HG03521 (cell line): ENCODE results near the gene TCFL5.

Source experiments
- ATAC-seq: cut with Tn5 transposase; IDR thresholded peaks from one replicate; pipeline ENCODE4 v1.9.1; 2021; ENCODE audit warnings: mild to moderate bottlenecking, moderate library complexity; ENCODE audit not compliant: unreplicated experiment

TCFL5 gene

DNA sequence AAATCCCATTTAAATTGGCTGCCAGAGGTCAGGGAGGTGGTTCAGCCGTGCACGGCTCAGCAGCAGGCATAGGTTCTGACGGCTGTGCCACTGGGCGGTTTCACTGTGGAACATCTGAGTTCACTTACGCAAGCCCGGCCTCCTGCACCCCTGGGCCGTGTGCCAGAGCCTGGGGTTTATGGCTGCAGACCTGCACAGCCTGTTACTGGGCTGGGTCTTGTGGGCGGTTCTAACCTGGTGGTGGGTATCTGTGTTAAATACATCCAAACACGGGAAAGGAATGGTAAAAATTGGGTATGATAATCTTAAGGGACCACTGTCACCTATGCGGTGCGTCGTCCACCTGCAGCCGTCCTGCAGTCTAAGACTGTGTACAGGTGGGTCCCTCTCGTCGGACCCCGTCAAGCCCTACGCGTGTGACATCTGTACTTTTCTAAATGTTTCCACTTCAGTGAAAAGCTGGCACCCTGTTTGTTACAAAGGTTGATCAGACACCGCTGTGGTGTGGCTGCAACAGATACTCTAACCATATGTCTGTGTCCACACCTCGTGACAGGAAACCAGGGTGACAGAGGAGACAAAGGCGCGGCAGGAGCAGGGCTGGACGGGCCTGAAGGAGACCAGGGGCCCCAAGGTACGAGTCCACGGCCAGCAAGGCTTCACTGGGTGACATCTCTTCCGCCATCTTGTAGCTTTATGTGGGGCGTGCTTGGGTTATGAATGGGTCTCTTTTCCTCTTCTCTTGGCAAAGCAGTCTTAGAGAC, 23.3 kb downstream of the TCFL5 start:
- no peak for ATAC-seq

DNA sequence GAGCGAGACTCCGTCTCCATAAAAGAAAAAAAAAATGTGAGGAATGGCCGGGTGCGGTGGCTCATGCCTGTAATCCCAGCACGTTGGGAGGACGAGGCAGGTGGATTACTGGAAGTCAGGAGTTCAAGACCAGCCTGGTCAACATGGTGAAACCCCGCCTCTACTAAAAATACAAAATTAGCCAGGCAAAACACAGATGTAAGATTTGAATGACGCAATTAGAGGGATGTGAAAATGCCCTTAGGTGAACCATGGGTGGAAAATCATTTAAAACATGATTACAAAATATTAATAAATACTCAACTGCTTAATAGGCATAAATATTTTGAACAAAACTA, 23.9 kb downstream of the TCFL5 start:
- ATAC-seq: no peak

DNA sequence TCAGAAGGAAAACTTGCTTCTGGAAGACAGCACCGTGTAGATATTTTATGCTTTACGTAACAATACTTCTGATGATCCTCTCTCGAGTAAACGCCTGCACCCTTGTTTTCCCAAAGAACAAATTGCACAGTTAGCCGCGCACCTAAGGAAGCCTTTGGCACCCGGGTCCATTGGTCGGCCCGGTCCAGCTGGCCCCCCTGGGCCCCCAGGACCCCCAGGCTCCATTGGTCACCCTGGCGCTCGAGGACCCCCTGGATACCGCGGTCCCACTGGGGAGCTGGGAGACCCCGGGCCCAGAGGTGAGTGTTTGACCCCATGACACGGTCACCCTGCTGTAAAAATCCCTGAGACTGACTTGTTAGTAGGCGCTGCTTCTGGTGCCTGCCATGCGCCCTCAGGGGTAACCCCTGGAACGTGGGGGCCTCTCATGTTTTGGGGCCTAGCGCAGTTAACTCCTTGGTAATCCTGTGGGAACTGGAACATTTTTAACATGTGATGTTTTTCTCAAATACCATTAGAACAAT, 24.6 kb downstream of the TCFL5 start:
- no peak for ATAC-seq

DNA sequence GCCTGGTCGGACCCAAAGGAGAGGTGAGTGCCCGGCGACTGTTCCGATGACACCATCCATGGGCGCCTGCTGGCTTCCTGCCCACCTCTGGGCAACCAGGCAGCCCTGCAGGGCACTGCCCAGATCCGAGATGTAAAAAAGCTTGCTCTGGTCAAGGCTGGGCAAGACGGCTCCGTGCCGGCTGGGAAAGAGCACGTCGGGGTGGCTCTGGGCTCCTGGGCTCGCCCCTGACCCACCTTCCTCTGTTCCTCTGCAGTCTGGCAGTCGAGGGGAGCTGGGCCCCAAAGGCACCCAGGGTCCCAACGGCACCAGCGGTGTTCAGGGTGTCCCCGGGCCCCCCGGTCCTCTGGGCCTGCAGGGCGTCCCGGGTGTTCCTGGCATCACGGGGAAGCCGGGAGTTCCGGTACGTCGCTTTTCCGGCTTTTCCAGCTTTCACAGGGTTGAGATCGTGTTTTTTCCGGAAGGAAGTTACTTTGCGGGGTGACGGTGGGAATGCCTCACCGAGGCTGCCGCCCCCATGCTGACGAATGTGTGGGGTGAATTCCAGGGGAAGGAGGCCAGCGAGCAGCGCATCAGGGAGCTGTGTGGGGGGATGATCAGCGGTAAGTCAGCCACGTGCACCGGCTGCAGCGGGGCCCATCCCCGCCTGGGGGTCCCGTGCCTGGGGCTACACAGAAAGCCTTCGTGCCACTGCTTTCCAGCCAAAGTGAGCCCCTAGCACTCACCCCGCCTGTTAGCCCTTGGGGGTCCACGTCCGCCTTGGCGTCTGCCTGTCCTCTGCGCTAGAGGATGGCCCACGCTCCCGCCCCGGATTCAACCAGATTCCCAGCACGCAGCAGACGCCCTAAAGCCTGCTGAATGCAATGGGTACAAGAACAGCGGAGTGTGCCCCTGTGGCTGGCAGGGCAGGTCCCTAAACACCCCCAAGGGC, 25.4 kb downstream of the TCFL5 start:
- ATAC-seq: no peak

DNA sequence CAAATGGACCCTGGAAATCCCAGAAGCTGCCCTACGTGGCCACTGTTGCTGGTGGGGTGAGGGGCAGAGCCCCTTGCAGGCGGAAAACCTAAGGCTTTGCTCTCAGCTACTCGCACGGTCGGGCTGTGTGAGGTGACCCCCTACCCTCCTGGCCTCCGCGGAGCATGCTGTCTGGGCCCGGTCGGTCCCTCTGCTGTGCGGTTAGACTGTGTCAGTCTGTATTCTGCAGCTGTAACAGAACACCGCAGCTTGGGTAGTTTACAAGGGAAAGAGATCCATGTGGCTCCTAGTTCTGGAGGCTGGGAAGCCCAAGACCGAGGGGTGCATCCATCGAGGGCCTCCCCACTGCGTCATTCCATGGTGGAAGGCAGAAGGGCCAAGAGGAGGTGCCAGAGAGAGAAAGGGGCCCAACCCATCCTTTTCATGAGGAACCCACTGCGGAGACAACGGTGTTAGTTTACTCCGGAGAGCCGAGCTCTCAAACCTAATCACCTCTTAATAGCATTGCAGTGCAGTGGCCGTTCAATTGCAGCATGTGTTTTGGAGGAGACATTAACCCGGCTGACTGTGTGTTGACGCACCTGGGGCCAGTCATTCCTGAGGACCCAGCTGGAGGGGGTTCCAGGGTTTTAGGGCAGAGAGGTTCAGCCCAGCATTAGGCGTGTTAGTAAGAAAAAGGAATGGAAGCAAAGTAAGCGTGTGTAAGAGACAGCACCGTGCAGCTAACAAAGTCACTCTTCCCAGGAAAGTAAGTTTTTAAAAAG, 26.5 kb downstream of the TCFL5 start:
- no peak for ATAC-seq

DNA sequence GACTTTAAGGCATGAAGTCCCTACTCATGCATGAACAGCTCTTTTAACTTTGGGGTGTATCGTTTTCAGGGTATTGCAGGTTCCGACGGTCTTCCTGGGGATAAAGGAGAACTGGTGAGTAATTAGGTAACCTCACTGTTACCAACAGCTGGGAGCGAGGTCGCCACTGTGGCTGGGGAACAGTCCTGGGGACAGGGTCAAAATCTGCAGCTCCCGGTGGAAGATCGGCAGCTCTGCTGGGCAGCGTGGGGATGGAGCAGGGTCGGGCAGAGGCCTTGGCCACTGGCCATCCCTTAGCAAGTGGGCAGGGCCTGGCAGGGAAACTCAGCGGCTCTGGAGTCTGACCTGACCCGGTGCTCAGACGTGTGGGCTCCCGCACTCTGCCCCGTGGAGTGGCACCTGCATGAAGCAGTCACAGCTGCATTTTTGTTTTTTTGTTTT, 28.7 kb downstream of the TCFL5 start:
- no peak for ATAC-seq

DNA sequence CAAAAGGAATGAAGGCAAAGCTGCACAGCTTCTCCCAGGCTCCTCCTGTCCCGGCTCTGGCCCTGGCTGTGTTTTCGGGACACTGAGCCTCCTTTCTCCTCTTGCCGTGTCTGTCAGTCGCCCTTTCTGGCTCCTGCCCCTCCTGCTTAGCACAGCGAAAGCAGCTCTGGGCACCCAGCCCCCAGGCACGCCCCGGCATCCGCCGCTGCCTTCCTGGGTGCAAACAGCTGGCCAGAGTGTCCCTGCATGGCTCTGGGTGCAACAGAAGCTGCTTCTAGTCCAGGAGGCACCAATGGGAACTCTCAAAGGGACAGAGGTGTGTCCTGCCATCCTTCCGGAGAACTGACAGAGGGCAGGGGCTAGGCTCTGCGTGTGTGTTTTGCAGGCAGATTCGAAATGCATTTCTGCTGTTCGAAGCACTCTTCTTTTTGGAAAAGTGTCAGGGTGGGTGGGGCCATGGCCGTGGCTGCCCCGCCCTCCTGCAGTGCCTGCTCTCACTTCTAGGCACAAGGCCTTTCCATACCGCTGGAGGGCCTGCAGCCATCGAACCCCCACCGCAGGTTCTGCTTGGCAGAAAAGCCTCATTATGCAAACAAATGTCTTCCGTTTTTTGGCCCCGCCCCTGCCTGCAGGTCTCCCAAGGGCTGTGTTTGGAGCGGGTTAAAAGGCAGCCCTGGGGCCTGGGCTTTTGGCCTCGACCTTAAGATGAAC, 29.3 kb downstream of the TCFL5 start:
- no peak for ATAC-seq

DNA sequence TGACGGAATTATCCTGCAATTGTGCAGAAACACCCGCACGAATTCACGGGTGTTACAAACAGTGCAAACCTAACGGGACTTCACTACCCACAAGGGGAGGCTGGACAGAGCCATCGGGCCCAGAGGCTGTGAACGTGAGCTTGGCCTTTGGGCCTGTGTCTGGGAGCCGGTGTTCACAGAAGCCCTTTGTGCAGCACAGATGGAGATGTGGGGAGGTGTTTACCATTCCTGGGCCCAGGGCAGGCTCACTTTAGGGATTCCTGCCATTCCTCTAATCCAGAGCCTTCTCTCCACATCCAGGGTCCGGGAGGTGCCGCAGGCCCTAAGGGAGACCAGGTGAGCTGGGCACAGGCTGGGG, 29.8 kb downstream of the TCFL5 start:
- no peak for ATAC-seq

DNA sequence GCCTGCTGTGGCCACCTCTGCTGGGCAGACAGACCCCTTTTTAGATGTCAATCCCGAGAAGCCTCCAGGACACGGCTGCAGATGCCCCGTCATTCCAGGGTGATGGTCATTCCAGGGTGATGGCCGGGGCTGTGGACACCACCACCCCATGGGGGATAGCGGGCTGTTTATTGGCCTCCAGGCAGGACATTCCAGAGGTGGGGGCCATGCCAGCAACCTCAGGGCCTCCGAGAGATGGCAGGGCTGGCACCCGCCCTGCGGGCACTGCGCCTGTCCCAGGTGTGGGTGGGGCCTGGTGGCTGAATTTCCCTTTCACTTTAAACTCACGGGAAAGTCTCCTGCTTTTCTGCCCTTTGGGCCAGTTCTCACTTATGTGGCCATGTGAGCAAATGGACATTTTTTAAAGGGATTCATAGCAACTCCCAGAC, 30.2 kb downstream of the TCFL5 start:
- ATAC-seq: no peak

DNA sequence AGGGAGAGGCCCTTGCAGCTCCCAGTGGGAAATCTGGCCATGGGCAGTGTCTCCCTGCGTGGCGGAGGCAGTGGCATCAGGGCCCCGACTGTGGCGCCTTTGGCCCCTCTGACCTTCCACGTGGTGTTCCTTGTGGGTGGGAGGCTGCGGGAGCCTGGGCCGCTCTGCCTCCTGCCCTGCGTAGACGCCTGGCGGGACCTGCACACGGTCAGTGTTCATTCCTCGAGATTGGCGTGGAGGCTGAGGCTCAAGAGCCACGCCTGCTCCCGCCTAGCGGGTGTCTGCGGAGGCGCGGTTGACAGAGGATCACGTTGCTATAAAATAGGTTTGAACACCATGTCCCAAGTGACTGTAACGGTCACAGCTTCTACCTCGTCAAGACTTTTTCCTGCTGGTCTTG, 30.8 kb downstream of the TCFL5 start:
- ATAC-seq: no peak

DNA sequence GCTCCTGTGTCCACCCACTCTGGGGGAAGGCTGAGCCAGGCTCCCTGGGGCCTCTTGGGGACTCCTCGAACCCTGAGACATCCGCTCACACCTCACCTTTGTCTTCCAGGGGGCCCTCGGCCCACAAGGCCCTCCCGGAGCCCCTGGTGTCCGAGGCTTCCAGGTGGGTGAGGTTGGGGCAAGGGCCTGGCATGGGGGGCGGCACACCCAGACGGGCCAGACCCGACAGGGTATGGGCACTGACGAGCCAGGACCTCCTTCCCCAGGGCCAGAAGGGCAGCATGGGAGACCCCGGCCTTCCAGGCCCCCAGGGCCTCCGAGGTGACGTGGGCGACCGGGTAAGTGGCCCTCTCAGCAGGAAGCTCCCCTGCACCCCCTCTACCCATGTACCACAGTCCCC, 31.4 kb downstream of the TCFL5 start:
- ATAC-seq: no peak

DNA sequence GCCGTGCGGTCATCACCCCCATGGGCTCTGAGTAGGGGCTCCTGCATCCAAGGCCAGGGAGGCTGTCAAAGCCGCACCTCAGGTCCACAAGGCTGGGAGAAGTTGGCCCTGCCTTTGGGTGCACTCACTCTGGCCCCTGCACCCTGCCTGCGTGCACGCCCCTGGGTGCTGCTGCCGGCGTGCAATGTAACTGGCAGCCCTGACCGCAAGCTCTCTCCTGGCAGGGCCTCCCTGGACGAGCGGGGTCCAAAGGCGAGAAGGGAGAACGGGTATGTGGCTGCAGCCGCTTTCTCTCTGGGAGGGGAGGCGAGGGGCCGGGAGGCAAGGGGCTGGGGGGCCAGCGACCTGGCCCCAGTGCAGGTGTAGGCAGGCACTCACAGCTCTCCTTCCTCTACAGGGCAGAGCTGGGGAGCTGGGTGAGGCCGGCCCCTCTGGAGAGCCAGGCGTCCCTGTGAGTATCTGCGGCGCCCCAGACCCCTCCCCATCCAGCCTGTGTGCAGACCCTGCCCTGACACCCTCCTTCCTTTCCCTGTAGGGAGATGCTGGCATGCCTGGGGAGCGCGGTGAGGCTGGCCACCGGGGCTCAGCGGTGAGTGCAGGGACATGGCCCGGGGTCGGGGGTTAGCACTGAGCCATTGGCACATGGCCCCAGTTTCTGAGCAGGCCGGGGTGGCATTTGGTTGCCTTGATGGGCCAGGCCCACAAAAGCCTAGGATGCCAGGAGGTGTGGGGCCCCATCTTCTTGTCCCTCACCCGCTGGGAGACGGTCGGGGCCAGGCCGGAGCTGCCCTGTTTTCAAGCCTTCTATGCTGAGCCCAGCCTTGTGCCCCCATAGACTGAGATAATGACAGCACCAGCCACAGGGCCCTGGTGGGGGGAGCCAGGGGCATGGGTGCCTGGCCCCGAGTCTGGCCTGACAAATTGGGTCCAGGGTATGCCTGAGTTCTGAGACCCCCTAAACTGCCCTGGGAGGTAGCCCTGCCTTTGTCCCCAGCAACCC, 32.1 kb downstream of the TCFL5 start:
- ATAC-seq: no peak

DNA sequence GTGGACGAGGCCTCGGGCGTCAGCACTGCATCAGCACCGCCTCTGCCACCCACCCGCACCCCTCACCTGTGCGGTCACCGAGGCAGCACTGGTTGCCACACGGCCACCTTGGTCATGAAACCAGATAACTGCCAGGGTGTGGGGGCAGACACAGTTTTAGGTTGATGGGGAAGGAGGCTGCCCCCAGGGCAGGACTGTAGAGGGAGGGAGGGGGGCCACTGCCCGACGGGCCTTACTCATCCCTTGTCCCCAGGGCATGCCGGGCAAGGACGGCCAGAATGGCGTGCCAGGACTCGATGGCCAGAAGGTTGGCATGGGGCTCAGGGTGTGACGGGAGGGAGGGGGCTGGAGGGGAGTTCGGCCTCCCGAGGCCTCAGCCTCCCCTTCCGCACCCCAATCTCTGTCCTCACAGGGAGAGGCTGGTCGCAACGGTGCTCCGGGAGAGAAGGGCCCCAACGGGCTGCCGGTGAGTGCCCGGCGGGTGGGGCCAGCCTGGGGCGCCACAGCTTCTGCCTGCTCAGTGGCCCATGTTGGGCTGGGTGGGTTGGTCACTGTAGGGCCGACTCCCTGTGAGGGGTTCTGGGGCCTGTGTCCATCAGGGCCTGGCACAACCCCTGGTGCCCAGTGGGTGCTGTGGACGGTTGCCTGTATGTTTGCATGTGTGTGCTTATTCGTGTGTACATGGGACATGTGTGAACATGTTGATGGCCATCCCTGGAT, 33.0 kb downstream of the TCFL5 start:
- ATAC-seq: no peak

DNA sequence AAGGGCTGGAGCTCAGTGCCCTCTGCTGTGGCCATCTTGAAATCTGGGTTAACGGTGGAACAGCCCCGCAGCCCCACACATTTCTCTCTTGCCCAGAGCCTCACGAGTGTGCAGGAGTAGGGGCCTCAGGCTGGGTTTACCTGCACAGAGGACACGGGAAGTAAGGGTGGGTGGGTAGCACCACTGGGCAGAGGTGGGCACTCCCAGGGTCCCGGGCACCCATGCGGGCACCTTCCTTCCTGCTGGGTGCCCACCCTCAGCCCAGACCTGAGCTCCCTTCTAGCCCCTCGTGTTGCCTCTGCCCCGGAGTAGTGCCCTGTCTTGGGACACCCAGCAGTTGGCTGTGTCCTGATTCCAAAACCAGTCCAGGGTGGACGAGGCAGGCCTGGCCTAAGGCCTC, 33.6 kb downstream of the TCFL5 start:
- ATAC-seq: no peak

DNA sequence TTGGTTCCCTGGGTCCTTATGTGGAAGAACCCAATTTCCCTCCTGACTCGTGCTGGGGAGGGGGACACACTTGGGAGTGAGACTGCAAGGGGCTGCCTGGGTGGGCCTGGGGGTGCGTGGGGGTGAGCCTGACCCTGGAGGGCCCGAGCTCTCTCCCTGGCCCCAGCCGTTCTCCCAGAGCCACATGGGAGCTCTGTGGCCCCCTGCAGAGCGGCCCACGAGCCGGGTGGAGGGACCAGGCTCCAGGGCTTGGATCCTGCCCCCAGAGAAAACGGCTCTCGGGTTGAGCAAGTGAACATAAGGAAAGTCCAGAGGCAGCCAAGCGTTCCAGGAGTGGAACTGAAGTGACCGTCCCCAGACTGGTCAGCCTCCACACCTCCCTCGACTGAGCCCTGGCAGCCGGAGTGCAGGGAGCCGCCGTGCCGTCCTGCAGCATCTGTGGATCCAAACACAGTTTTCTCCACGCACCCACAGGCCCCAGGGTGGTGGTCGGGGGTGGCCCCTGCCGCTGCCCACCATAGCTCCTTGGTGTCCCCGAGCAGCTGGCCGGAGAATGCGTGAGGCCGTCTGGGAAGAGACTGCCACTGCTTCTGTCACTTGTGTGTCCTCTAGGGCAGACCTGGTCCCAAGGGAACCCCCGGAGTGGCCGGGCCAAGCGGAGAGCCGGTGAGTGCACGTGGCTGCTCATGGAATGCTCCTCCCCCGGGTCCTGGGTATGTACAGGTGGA, 34.1 kb downstream of the TCFL5 start:
- no peak for ATAC-seq

DNA sequence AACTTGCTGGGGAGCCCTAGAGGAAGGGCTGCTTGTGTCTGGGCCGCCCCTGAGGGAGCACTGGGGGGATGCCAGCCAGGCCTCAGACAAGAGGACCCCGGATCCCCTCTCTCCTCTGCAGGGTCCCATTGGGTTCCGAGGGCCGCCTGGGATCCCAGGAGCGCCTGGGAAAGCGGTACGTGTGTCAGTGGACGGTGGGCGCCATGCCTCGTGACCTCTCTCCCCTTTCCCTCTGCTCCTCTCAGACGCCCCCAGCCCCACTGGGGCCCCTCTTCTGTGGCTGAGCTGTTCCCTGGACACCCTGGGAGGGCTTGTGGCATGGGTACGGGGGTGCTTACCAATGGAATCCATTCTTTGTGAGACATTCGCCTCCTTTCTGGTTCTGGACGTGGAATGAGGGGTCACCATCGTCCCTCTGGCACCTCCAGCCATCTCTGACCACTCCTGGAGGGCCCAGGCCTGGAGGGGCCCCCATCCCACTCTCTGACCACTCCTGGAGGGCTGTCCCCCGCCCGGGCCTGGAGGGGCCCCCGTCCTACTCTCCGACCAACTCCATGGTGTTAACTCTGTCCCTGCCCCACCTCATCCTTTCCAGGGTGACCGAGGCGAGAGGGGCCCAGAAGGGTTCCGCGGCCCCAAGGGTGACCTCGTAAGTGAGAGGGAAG, 34.8 kb downstream of the TCFL5 start:
- ATAC-seq: no peak

DNA sequence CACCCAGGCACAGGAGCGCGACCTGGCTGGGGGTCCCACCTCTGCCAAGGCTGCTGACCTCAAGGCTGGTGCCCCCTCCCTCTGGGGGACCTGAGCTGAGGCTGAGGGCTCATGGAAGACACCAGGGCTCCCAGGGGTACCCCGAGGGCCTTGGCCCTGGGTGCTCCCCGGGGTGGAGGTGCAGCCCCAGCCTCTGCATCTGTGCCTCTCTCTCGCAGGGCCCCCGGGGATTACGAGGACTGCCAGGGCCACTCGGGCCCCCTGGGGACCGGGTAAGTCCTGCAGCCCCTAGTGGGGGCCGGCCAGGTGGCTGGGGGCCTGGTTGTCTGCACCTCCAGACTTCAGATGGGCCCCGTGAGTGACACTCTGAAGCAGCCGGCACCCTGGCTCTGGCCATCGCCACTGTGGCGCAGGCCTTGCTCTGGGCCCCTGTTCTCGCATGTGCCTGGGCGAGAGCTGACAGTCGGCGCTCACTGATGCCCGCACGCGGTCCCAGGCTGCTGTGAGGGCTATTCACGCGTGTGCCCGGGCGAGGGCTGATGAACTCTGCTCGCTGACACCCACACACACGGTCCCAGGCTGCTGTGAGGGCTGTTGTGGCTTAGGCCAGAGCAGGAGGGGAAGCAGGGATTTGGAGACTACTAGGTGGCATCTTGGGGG, 35.5 kb downstream of the TCFL5 start:
- ATAC-seq: no peak
